ENCODE results near the gene GPAT3.

DNA sequence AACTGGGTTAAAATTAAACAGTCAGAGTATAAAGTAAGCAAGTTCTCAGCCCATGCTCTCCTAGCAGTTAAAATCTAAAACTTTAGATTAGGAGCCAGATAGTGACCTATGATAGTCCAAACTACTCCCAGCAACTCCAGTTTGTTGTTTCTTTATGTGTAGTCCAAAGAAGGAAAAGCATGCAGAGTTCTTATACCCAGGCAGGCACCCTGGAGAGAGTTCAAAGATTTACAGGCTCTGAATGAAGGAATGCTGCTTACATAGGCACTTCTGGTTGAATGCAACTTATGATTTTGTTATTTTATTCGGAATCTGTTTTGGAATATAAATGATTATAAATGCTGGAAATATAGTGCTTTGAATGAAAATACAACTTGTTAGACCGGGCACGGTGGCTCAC lies 67.2 kb downstream of the GPAT3 start:
- TF ChIP-seq ZFP3 (CRISPR knock-in tag; IDR thresholded peaks at IDR 0.05) (no peak), RARB (CRISPR knock-in tag; IDR thresholded peaks at IDR 0.05) (no peak), OSR1 (CRISPR knock-in tag; IDR thresholded peaks at IDR 0.05) (no peak)
